ENCODE data around the gene PTGIR.

DNA sequence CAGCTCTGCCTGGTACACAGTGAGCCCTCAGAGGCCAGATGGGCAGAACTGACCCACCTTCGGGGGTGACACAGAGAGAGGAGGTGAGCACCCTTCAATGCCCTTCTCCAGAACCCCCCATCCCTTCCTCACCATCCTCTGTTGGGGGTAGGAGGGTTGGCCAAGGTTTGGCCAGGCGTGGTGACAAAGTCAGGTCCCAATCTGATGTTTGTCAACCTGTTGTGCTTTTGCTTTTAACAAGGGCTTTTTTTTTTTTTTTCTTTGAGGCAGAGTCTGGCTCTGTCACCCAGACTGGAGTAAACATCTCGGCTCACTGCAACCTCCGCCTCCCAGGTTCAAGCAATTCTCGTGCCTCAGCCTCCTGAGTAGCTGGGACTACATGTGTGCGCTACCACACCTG lies 7.3 kb downstream of the PTGIR start:
- TF ChIP-seq, protein P1, sequence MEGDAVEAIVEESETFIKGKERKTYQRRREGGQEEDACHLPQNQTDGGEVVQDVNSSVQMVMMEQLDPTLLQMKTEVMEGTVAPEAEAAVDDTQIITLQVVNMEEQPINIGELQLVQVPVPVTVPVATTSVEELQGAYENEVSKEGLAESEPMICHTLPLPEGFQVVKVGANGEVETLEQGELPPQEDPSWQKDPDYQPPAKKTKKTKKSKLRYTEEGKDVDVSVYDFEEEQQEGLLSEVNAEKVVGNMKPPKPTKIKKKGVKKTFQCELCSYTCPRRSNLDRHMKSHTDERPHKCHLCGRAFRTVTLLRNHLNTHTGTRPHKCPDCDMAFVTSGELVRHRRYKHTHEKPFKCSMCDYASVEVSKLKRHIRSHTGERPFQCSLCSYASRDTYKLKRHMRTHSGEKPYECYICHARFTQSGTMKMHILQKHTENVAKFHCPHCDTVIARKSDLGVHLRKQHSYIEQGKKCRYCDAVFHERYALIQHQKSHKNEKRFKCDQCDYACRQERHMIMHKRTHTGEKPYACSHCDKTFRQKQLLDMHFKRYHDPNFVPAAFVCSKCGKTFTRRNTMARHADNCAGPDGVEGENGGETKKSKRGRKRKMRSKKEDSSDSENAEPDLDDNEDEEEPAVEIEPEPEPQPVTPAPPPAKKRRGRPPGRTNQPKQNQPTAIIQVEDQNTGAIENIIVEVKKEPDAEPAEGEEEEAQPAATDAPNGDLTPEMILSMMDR (IDR thresholded peaks at IDR 0.05), result no peak
- no peak for TF ChIP-seq POLR2A (IDR thresholded peaks at IDR 0.05)

Measured in ovary (tissue), 3 donors.